ENCODE results near the gene KMT2A. TPM values are rescaled to one million over a fixed set of nuclear protein-coding genes. Genes with fewer than 3 reads are reported as not detected.
"Not testable (repeated sequence)": the region's sequence is repeated elsewhere in the genome, so short reads cannot be mapped to it uniquely, and the experiment has no call there.

The KMT2A gene
- 37.0 and 110 TPM in 2 replicates for total RNA-seq

- DNase-seq (ENCODE audit: low read depth) = peak; percentile 67
Measured at GRCh38 chr11:118435893-118436624, at the start of gene KMT2A. TSS of gene KMT2A (plus strand) at chr11:118436492. CDS start at chr11:118436513, 21 bp downstream.

DNA sequence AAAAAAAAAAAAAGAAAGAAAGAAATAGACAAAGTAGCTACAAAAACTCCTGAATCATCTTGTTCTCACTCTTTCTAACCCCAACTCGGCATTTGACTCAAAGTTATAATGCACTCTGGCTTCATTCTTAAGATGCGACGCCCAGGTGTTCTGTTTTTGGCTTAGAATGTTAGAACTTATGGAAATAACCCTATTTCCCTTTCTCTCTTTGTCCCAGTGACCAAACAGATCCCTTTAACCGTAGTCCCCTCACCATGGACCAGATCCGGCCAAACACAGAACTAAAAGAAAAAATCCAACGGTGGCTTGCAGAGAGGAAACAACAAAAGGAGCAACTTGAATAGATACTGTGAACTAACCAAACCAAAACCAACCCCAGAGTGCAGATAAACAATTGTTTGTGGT lies 40.2 kb upstream of the KMT2A start:
- DNase-seq (ENCODE audit: low read depth) = no peak

GRCh38 chr11:118397448-118397847 lies 38.8 kb upstream of the KMT2A start:
- DNase-seq (ENCODE audit: low read depth) = no peak

DNA sequence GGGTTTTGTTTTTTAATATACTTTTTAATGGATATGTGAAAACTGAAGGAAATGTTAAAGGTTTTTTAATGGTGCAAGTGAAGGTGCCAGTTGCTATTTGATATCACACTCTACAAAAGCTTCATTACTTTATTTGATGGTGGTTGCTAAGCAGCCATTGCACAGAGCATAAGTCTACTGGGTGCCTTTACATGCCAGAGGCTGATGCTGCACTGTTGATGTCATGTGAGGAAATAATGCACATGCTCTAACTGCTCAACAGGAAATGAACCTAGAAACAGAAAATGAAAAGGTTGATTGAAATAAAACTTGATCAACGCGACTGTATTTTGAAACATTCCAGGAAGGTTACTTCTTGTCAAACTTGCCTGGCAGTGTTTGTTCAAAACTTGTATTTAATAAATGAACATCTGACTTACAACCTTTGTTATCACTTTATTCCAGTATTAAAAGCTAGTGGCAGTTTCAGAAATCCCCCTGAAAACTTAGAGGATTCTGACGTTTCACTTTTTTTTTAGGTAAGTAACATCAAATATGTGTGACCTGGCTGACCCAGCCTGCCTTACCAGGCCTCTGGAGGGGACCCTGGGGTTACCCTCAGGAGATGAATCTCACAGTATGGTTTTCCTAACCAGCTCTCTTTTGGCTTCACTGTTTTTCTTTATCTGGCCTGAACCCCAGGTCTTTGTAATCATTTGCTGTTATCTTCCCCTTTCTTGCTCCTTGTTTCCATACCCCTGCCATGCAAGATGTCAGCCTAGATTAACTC lies 37.3 kb upstream of the KMT2A start:
- DNase-seq (ENCODE audit: low read depth) = no peak

DNA sequence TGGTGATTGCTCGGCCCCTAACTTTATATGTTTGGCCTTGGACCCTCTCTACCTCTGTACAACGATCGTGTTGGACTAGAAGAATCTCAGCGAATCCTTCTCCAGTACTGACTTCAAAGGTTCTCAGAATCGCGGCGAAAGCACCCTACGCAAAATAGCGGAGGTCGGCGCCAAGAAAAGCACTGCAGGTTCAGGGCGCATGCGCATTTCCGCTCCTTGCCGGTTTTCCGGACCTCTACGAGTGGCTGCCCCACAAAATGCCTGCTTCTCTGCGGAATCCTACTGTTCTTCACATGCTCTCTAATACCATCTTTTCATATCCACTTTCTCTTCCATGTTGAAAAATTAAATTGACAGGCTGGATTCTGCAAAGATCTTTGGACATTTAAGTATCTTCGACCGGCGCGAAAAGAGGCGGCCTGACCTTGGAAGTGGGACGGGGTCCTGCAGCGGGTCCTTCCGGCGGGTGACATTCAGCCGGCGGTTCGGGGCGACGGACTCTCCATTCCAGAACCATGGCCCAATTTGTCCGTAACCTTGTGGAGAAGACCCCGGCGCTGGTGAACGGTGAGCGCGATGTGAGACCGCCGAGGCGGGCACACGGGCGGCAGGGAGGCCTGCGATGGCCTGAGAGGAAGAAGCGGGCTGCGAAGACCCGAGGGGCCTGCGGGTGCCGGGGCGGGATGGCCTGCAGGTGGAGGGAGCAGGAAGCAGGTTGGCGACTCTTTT lies 35.0 kb upstream of the KMT2A start, which contains the start of gene ATP5MG:
ATP5MG (plus strand) TSS at position 456 of the 729 bp plus-strand sequence; CDS start at position 516, 60 bp downstream.
- DNase-seq (ENCODE audit: low read depth) = peak; percentile 83

- peak; percentile 95 for DNase-seq (ENCODE audit: low read depth)
Measured at GRCh38 chr11:118401880-118402590, 34.3 kb upstream of the KMT2A start.

DNA sequence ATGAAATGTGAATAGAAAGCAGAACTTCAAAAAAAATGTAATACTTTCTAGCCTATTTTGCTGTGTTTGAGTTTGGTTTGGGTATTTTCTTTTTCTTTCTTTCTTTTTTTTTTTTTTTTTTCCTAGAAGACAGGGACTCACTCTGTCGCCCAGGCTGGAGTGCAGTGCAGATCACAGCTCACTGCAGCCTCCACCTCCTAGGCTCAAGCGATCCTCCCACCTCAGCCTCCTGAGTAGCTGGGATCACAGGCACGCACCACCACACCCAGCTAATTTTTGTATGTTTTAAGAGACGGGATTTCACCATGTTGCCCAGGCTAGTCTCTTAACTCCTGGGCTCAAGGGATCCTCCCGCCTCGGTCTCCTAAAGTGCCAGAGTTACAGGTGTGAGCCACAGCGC lies 33.7 kb upstream of the KMT2A start:
- DNase-seq (ENCODE audit: low read depth) = not testable (repeated sequence)

DNA sequence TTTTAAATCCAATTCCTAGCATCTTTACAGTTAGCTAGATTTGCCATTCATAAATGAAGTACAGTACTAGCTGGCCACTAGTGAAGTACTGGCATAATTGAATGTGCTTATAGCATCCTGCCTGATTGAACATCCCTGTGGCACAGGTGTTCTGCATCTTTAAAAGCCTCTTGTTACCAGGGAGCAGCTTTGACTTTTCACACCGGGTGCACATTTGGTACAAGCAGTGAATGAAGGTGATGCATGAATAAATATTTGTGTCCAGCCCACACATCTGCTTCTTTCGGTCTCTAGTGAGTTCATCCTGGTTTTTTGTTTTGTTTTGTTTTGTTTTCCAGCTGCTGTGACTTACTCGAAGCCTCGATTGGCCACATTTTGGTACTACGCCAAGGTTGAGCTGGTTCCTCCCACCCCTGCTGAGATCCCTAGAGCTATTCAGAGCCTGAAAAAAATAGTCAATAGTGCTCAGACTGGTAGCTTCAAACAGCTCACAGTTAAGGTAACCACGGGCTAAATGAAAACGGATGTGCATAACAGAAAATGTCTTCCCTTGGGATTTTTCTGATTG lies 29.6 kb upstream of the KMT2A start:
- DNase-seq (ENCODE audit: low read depth) = peak; percentile 51

GRCh38 chr11:118410055-118410745 lies 26.1 kb upstream of the KMT2A start:
- no peak for DNase-seq (ENCODE audit: low read depth)

GRCh38 chr11:118411530-118411929 lies 24.8 kb upstream of the KMT2A start:
- no peak for DNase-seq (ENCODE audit: low read depth)

GRCh38 chr11:118412921-118413320 lies 23.4 kb upstream of the KMT2A start:
- no peak for DNase-seq (ENCODE audit: low read depth)

DNA sequence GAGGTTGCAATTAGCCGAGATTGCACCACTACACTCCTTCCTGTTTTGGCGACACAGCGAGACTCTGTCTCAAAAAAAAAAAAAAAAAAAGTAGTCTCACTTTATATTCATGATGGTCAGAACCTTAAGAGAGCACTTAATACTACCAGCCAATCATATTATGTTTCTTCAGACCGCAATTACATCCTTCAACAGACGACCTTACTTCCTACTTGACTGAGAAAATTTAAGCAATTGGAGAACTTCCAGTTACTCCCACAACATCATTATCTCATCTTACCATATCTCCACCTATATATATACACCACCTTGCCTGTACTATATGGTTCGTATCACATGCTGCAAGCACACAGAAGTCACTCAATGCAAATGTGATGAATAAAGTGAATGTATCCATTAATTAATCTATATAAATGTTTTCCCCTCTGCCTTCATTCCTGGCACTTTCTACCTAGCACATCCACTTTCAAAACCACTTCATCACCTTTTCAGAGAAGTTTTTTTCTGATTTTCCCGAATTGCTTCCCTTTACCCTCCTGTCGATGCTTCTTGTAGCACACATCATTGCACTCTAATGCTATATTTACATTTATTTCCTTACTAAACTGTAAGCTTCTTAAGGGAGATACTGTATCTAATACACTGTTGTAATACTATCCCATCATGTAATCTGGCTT lies 21.1 kb upstream of the KMT2A start:
- DNase-seq (ENCODE audit: low read depth) = no peak

DNA sequence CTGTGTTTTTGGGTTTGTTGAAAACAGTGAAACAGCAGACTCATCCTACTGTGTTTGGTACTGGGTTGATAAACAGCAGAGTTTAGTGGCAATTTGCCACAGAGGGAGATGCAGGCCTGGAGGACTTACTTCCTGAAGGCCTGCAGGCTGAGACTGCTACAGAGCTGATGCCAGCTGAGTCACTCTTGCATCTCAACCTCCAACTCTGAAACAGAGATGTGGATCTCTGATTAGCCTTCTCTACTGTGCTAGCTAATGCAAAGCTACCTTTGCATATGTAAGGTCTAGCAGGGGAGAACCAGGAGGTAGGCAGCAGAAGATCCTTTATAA lies 20.6 kb upstream of the KMT2A start:
- DNase-seq (ENCODE audit: low read depth) = peak; percentile 92

DNA sequence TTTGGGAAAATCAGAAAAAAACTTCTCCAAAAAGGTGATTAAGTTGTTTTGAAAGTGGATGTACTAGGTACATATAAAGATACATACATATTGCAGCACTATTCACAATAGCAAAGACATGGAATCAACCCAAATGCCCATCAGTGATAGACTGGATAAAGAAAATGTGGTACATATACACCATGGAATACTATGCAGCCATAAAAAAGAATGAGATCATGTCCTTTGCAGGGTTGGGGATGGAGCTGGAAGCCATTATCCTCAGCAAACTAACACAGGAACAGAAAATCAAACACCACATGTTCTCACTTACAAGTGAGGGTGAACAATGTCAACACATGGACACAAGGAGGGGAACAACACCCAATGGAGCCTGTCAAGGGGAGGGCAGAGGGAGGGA lies 19.4 kb upstream of the KMT2A start:
- not testable (repeated sequence) for DNase-seq (ENCODE audit: low read depth)

- DNase-seq (ENCODE audit: low read depth) = peak; percentile 96
Measured at GRCh38 chr11:118417801-118418200, 18.5 kb upstream of the KMT2A start.

DNA sequence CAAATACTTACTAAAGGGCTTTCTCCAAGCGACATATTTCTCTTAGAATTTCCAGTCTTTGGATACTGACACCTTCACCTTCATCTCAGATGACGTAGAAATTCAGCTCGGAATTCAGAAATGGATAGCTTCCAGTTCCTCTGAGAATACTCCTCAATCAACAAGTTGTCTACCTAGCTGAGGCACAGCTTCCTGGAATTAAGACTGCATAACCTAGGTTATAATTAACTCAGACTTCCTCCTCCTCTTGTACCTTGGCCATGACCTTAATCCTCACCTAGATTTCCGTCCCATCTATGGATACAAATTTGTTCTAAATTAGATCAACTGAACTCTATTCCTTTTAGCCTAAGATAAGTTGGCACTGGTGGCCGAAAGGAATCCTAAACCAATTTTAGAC lies 17.5 kb upstream of the KMT2A start:
- DNase-seq (ENCODE audit: low read depth) = peak; percentile 79

DNA sequence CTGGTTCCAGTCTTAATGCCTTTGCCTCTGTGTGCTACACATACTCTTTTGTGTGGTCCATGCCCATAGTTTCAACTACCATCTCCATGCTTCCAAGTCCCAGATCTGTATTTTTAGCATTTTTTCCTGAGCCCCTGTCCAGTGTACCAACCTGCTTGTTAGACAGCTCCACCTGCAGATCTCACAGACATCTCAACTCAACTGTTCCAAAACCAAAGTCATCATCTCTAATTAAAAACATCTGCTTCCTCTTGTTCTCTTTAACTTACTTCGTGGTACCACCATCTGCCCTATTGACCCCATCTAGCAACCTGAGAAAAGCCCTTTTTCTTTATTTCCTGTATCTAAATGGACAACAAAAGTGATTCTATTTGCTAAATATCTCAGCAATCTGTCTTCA lies 8.6 kb upstream of the KMT2A start:
- no peak for DNase-seq (ENCODE audit: low read depth)

GRCh38 chr11:118430956-118431355 lies 5.3 kb upstream of the KMT2A start:
- DNase-seq (ENCODE audit: low read depth) = no peak

- no peak for DNase-seq (ENCODE audit: low read depth)
Measured at GRCh38 chr11:118434123-118434552, 2.2 kb upstream of the KMT2A start.

Measured in renal cortical epithelial cell (primary cell).